Globus pallidus (tissue), 1 donor: ENCODE measurements around the gene NUDT22.

ENCODE experiments used
- DNase-seq: peaks from one replicate; pipeline ENCODE4 v3.0.0-alpha.2; 2015; ENCODE audit warnings: low spot score

NUDT22 gene

DNA sequence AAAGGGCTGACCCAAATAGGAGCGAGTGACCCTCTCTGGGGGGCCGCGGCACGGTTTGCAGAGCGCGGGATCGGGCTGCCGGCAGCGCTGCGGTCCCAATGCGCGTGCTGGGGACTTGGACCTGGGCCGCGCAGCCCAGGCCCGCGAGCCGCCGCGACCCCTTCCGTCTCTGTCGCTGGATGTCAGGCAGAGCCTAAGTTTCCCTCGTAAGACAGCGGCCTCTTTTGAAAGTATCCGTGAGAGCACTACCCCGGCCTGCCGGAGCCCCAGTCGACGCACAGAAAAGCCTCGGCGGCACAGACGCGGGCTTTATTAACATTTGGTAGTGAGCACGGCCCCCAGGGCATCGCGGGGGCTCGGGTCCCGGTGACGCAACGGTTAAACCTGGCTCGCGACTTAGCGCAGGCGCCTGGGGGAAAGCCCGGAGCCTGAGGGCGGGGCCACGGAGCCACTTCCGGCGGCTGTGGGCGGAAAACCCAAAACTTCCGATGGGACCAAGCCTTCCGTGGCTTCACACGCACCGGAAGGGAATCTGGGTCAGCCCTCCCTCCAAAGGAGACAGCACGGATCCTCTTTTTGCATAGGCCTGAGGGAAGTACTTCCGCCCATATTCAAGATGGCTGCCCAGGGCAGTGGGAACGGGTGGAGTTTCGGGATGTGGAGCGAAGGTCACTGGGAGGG is 43.6 kb downstream of the NUDT22 start:
- DNase-seq: peak; percentile 100

DNA sequence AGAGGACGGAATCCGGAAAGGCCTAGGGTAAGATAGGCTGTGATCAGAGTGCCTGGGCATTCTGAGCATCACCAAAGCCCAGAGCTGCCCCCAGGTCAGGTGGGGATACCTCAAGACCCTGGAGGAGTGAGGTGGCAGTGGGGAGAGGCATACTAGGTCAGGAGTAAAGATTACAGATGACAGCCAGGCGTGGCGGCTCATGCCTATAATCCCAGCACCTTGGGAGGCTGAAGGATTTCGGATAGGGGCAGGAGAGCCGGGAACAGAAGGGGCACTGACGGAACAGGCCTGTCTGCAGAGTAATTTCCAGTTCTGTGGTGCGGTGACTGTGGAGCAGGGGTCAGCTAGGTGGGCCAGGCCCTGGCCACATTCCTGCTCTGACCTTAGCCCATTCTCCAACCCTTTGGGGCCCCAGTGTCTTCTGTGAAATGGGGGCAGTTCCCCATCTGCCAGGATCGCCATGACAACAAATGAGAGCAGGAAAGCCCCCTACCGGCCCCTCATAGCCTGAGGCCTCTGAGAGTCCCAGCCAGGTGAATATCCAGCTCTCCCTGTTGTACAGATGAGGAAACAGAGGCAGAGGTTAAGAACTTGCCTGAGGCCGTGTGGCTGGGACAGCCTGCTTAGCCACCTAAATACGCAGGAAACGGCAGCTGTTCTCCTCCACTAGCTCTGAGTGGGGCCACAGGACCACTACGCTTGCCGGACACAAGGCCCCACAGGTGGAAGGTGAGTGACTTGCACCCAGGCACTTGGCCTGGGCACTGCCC is 49.1 kb downstream of the NUDT22 start:
- no peak for DNase-seq

DNA sequence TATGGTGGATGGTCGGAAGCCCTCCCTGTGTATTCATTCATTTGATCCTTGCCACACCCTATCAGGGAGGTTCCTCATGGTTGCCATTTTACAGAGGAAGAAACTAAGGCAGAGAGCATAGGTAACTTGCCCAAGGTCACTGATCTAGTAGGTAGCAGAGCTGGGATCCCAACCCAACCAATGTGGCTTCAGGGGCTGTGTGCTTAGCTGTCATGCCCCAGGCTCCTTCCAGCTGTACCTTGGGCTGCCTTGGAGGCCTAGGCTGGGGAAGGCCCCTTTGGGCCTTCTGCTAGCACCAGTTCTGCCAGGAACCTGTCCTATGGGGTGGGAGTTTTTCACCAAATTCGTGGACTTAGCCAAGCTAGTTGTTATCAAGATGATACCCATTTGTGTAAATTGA is 49.8 kb downstream of the NUDT22 start:
- no peak for DNase-seq

DNA sequence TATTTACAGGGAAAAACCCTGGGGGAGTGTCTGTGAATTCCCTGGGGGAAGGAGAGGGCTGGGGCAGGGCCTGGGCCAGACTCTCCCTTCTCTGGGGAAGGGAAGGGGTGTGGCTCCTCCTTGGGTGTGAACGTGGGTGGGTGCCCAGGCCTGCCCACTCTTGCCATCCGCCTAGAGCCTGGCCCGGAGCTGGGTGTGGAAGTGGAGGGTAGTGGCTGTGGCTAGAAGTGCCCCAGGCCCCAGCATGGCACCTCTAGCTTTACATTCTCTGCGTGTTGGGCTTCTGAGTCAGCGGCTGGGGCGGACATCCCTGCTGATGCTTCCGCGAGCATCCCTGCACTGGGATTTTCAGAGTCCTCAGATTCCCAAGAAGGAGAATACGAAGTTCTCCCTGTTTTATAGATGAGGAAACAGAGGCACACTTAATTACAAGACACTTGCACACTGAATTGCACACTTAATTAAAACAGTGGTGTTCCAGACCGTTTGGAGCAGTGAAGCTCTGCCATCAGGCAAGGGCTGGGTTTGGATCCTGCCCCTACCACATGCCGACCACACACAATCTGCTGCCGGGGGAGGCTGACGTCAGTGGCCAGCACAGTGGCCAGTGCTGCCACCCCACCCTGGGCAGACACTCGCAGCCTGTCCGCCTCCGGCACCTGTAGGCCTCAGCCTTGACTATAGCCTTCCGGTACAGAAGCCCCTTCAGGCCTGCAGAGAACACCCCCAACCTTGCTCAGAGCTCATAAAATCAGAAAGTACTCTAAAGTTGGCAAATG is 50.8 kb downstream of the NUDT22 start:
- DNase-seq: no peak

DNA sequence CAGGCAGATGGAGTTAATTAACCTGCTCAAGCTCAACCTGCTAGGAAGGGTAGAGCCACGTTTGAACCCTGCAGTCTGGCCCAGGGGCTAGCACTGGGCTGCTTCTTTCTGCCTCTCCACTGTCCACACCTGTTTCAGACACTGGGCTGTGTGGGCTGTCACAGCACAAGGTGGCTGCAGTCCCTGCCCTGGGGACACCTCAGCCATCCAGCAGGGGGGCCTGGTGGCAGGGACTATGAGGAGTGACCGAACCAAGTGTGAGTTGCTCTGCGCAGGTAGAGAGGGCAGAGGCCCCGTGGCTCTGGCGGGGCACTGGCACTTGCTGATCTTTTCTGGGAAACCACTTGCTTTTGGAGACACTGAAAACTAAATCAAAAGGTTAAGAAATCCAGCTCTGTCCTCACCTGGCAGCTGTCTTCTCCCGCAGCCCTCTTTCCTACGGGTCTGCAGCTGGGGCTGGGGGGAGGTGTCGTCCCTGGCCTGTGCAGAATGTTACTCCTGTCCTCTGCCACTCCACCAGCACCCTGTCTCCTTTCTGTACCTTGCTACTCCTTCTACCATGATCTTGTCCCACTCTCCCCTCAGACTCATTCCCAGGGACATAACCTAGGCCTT is 52.6 kb downstream of the NUDT22 start:
- no peak for DNase-seq
